B cell (primary cell): ENCODE results near the gene KDELR1.

Source experiments
- EZH2 ChIP-seq: IDR thresholded peaks from 2 replicates; pipeline ENCODE4 v1.6.1; 2012; ENCODE audit warnings: borderline replicate concordance, low read depth, mild to moderate bottlenecking, moderate library complexity, low read length; ENCODE audit not compliant: insufficient read depth, poor library complexity, severe bottlenecking
- TF ChIP-seq, protein P1 (sequence below): fragments of 200-600 bp; IDR thresholded peaks from one replicate; pipeline ENCODE4 v1.8.0; 2022; ENCODE audit warnings: antibody characterized with exemption, mild to moderate bottlenecking

DNA sequence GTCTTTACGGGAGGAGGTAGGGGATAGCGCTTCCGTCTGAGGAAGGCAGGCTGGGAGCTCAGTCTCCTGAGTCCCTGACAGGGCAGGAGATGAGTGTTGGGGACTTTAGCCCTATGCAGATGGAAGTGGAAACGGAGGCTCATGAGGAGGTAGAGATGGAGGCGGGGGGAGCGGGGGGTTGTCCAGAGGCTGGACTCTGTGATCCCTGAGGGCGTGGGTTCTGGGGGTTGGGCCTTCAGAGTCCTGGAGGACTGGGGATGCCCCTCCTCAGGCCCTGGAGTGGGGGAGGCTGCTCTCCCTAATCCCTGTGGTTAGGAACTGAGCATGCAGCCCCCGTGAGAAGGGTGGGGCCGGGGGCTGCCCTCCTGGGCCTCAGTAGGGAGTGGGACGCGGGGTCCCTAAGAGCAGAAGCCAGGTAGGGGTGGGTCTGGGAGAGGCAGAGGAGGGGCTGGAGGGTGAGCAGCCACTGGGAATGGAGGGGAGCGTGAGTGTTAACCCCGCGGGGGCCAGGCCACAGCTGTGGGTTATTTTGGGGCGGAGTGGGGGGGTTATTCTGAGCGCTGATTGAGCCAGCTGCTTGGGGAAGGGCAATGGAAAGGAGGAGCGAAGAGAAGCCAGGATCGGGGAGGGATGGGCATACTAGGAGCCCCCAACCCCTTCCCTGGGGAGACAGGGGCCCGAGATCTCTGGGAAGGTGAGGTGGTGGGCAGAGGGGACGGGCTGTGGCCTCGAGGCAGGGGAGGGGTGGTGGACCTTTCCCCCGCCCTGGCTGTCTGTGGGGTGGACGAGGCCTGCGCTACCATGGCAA, 4.9 kb upstream of the KDELR1 start:
- TF ChIP-seq, protein P1, sequence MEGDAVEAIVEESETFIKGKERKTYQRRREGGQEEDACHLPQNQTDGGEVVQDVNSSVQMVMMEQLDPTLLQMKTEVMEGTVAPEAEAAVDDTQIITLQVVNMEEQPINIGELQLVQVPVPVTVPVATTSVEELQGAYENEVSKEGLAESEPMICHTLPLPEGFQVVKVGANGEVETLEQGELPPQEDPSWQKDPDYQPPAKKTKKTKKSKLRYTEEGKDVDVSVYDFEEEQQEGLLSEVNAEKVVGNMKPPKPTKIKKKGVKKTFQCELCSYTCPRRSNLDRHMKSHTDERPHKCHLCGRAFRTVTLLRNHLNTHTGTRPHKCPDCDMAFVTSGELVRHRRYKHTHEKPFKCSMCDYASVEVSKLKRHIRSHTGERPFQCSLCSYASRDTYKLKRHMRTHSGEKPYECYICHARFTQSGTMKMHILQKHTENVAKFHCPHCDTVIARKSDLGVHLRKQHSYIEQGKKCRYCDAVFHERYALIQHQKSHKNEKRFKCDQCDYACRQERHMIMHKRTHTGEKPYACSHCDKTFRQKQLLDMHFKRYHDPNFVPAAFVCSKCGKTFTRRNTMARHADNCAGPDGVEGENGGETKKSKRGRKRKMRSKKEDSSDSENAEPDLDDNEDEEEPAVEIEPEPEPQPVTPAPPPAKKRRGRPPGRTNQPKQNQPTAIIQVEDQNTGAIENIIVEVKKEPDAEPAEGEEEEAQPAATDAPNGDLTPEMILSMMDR: no peak
- TF ChIP-seq EZH2: no peak
